HFFc6 (cell line): Measurements from ENCODE around the gene PMFBP1. TPM values are rescaled to one million over a fixed set of nuclear protein-coding genes. Genes with fewer than 3 reads are reported as not detected.

ENCODE experiments used
- DNase-seq: peaks from one replicate; pipeline ENCODE4 v3.0.0-alpha.2; 2018
- H3K27ac Mint-ChIP-seq: 2 replicates; pipeline ENCODE4 v1.8.0; 2020; ENCODE audit warnings: mild to moderate bottlenecking, mixed read lengths
- H3K27me3 Mint-ChIP-seq: 2 replicates; pipeline ENCODE4 v1.8.0; 2021; ENCODE audit warnings: mild to moderate bottlenecking, moderate library complexity, mixed read lengths; ENCODE audit not compliant: insufficient read depth
- H3K36me3 Mint-ChIP-seq: 2 replicates; pipeline ENCODE4 v1.8.0; 2021; ENCODE audit warnings: low read depth, mixed read lengths
- H3K4me1 Mint-ChIP-seq: 2 replicates; pipeline ENCODE4 v1.8.0; 2020; ENCODE audit warnings: low read depth, mixed read lengths
- H3K4me3 Mint-ChIP-seq: 2 replicates; pipeline ENCODE4 v1.8.0; 2020; ENCODE audit warnings: mild to moderate bottlenecking, moderate library complexity, mixed read lengths
- H3K9me3 Mint-ChIP-seq: 2 replicates; pipeline ENCODE4 v1.8.0; 2020; ENCODE audit warnings: mild to moderate bottlenecking, mixed read lengths
- total RNA-seq, 6 experiments: library from RNA; stranded (reverse); fragmentation: NEBNext Ultra II Directional; extraction: Animal tissue kit (Norgen Biotek cat#: 25700); gene quantifications; 2 replicates in 1 of 6; 3 replicates in 5 of 6; pipeline ENCODE4 v1.2.3, GENCODE V29; 2021
- TF ChIP-seq, protein P1 (sequence below): fragments of 200-600 bp; sonication (generic); IDR thresholded peaks from 2 replicates; pipeline ENCODE4 v1.5.0; 2021; ENCODE audit warnings: antibody characterized with exemption, mild to moderate bottlenecking

PMFBP1 gene
- total RNA-seq, 6 experiments from 2014 or later: 0.07 to 0.31 TPM; not detected in 4

DNA sequence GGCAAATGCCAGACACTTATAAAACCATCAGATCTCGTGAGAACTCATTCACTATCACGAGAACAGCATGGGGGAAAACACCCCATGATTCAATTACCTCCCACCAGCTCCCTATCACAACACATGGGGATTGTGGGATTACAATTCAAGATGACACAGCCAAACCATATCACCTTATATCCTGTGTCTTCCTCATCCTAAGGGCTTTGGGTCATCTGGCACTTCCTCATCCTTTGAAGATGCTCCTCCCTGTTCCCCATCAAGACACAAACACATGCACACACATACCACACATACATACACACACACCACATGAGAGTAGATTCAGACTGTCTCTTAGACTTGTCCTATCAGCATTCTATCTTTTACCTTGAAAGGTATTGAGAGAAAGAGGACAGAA lies 2.8 kb upstream of the PMFBP1 start:
- TF ChIP-seq, protein P1, sequence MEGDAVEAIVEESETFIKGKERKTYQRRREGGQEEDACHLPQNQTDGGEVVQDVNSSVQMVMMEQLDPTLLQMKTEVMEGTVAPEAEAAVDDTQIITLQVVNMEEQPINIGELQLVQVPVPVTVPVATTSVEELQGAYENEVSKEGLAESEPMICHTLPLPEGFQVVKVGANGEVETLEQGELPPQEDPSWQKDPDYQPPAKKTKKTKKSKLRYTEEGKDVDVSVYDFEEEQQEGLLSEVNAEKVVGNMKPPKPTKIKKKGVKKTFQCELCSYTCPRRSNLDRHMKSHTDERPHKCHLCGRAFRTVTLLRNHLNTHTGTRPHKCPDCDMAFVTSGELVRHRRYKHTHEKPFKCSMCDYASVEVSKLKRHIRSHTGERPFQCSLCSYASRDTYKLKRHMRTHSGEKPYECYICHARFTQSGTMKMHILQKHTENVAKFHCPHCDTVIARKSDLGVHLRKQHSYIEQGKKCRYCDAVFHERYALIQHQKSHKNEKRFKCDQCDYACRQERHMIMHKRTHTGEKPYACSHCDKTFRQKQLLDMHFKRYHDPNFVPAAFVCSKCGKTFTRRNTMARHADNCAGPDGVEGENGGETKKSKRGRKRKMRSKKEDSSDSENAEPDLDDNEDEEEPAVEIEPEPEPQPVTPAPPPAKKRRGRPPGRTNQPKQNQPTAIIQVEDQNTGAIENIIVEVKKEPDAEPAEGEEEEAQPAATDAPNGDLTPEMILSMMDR: no peak
- no peak for DNase-seq
- Mint-ChIP-seq H3K36me3 (no peaks in the 10 kb centered on the region), H3K9me3 (no peaks in the 10 kb centered on the region), H3K27me3 (peaks cover 16% of the 10 kb centered on the region), H3K27ac (no peak overlapping the region), H3K4me1 (peaks cover 10% of the 10 kb centered on the region; the same call in 1 of the 2 replicates), H3K4me3 (no peak overlapping the region)

DNA sequence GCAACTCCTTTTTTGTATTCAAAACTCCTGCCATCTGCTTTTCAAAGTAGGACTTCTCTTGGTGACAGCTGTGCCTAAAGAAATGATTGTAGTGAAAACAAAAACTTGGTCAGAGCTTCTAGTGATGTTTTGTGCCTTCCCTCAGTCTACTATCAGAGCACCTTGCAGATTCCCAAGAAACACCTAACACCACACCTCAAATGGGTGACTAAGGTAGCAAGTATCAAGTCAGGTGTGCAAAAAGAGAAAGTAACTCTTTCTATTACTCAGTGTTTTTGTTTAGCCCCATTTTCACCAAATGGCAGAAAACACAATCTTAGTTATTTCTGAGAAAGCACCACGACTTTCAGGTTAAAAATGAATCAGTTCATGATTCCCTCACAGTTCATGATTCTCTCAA lies 2.0 kb upstream of the PMFBP1 start:
- TF ChIP-seq, protein P1: no peak
- H3K36me3 Mint-ChIP-seq: no peaks in the 10 kb centered on the region
- H3K9me3 Mint-ChIP-seq: no peaks in the 10 kb centered on the region
- H3K4me1 Mint-ChIP-seq: peaks cover 10% of the 10 kb centered on the region; the same call in 1 of the 2 replicates
- H3K4me3 Mint-ChIP-seq: no peak overlapping the region
- DNase-seq: no peak
- peaks cover 17% of the 10 kb centered on the region for H3K27me3 Mint-ChIP-seq
- no peak overlapping the region for H3K27ac Mint-ChIP-seq

DNA sequence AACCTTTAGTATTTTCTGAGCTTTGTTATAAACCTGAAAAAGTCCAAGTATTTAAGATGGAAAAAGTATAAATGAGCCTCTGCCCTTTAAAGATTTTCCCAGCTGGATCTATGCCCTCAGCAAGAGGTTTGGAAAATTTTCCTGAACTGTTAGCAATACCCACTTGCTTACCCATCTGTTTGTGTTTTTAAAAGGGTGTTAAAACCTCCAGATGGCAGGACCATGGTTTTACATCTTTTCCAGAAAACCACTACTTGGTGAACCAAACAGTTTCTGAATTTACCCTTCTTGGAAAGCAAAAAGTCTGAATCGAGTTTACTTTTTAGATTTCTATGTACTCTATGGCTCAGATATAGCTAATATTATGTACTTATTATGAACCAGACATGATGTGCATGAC lies 719 bp downstream of the PMFBP1 start:
- Mint-ChIP-seq H3K36me3 (no peaks in the 10 kb centered on the region), H3K9me3 (no peaks in the 10 kb centered on the region), H3K4me3 (no peak overlapping the region), H3K27ac (no peak overlapping the region), H3K27me3 (peaks cover 12% of the 10 kb centered on the region), H3K4me1 (peaks cover 10% of the 10 kb centered on the region; the same call in 1 of the 2 replicates)
- no peak for DNase-seq
- TF ChIP-seq, protein P1: no peak

DNA sequence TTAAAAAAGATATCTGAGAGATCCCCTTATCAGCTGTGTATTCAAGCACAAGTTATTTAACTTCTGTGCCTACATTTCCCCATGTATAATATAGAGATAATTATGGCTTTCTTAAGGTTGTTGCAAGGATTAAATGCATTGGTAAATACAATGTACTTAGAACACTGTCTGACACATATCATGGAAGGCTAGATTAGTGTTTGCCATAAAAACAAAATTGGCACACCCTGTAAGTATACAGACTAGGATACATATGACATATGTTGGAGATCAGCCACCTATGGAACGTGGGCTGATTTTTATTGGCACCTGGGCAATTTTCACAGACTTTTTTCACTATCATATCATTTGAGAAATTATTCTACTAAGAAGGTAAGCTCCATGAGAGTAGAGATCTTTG lies 2.2 kb downstream of the PMFBP1 start:
- Mint-ChIP-seq H3K9me3 (no peaks in the 10 kb centered on the region), H3K27ac (no peak overlapping the region), H3K27me3 (peaks cover 5% of the 10 kb centered on the region), H3K36me3 (no peaks in the 10 kb centered on the region), H3K4me3 (no peak overlapping the region), H3K4me1 (peaks cover 10% of the 10 kb centered on the region; the same call in 1 of the 2 replicates)
- DNase-seq: no peak
- TF ChIP-seq, protein P1: no peak

DNA sequence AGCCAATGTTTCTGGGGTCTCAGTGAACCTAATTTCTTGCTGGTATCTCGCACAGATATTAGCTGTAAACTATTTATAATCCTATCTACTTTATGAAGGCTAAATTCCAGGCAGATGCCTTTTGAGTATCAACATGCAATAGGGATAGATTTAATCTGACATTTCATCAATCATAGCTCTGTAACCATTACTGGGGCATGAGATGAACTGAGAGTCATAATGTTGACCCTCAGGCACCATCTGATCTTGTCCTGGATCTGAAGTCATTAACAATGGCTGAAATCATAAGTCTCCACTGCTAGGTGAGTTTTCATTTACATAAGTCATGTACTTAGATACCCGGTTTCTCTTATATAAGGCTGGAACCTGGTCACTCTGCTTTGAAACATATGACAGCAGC lies 3.6 kb downstream of the PMFBP1 start:
- Mint-ChIP-seq H3K4me3 (no peak overlapping the region), H3K36me3 (no peaks in the 10 kb centered on the region), H3K27me3 (peaks cover 11% of the 10 kb centered on the region), H3K9me3 (no peaks in the 10 kb centered on the region; the same call in 1 of the 2 replicates), H3K27ac (no peak overlapping the region), H3K4me1 (peaks cover 10% of the 10 kb centered on the region; the same call in 1 of the 2 replicates)
- no peak for DNase-seq
- TF ChIP-seq, protein P1: no peak
